ENCODE measurements around the gene SLC16A13.
"Not testable (repeated sequence)": the region's sequence is repeated elsewhere in the genome, so short reads cannot be mapped to it uniquely, and the experiment has no call there.

Gene SLC16A13

GRCh38 chr17:7050583-7050982 is 14.8 kb downstream of the SLC16A13 start:
- not testable (repeated sequence) for H3K9me3 ChIP-seq (ENCODE audit: control insufficient read depth, low read depth, low read length); H3K36me3 ChIP-seq (ENCODE audit: control insufficient read depth, low read depth, low read length); H3K9ac ChIP-seq (ENCODE audit: low read length); H3K4me1 ChIP-seq (ENCODE audit: control insufficient read depth, low read depth, low read length); H3K4me3 ChIP-seq (ENCODE audit: low read length); H3K27ac ChIP-seq (ENCODE audit: low read length)
- H3K27me3 ChIP-seq (ENCODE audit: control insufficient read depth, insufficient read depth, low read length) = peaks cover 12% of the 10 kb centered on the region

- no peak overlapping the region for H3K27ac ChIP-seq (ENCODE audit: low read length)
- H3K27me3 ChIP-seq (ENCODE audit: control insufficient read depth, insufficient read depth, low read length) = no peaks in the 10 kb centered on the region
- no peak overlapping the region for H3K4me3 ChIP-seq (ENCODE audit: low read length)
- no peaks in the 10 kb centered on the region for H3K4me1 ChIP-seq (ENCODE audit: control insufficient read depth, low read depth, low read length)
- H3K9ac ChIP-seq (ENCODE audit: low read length) = no peak overlapping the region
- H3K36me3 ChIP-seq (ENCODE audit: control insufficient read depth, low read depth, low read length) = no peaks in the 10 kb centered on the region
- no peaks in the 10 kb centered on the region for H3K9me3 ChIP-seq (ENCODE audit: control insufficient read depth, low read depth, low read length)
Measured at GRCh38 chr17:7056386-7056785, 20.6 kb downstream of the SLC16A13 start.

GRCh38 chr17:7058831-7059447 is 23.1 kb downstream of the SLC16A13 start:
- Histone ChIP-seq H3K27ac (ENCODE audit: low read length) (no peak overlapping the region), H3K9ac (ENCODE audit: low read length) (no peak overlapping the region), H3K4me3 (ENCODE audit: low read length) (no peak overlapping the region), H3K27me3 (ENCODE audit: control insufficient read depth, insufficient read depth, low read length) (no peaks in the 10 kb centered on the region), H3K36me3 (ENCODE audit: control insufficient read depth, low read depth, low read length) (no peaks in the 10 kb centered on the region), H3K4me1 (ENCODE audit: control insufficient read depth, low read depth, low read length) (no peaks in the 10 kb centered on the region), H3K9me3 (ENCODE audit: control insufficient read depth, low read depth, low read length) (no peaks in the 10 kb centered on the region)

GRCh38 chr17:7060165-7060891 is 24.5 kb downstream of the SLC16A13 start:
- Histone ChIP-seq H3K9me3 (ENCODE audit: control insufficient read depth, low read depth, low read length) (no peaks in the 10 kb centered on the region), H3K36me3 (ENCODE audit: control insufficient read depth, low read depth, low read length) (no peaks in the 10 kb centered on the region), H3K9ac (ENCODE audit: low read length) (no peak overlapping the region), H3K4me1 (ENCODE audit: control insufficient read depth, low read depth, low read length) (no peaks in the 10 kb centered on the region), H3K27me3 (ENCODE audit: control insufficient read depth, insufficient read depth, low read length) (no peaks in the 10 kb centered on the region), H3K4me3 (ENCODE audit: low read length) (no peak overlapping the region), H3K27ac (ENCODE audit: low read length) (no peak overlapping the region)

GRCh38 chr17:7063518-7064094 is 27.8 kb downstream of the SLC16A13 start:
- H3K27me3 ChIP-seq (ENCODE audit: control insufficient read depth, insufficient read depth, low read length) = no peaks in the 10 kb centered on the region
- H3K9ac ChIP-seq (ENCODE audit: low read length) = no peak overlapping the region
- no peaks in the 10 kb centered on the region for H3K36me3 ChIP-seq (ENCODE audit: control insufficient read depth, low read depth, low read length)
- H3K4me1 ChIP-seq (ENCODE audit: control insufficient read depth, low read depth, low read length) = no peaks in the 10 kb centered on the region
- H3K27ac ChIP-seq (ENCODE audit: low read length) = no peak overlapping the region
- H3K9me3 ChIP-seq (ENCODE audit: control insufficient read depth, low read depth, low read length) = no peaks in the 10 kb centered on the region
- no peak overlapping the region for H3K4me3 ChIP-seq (ENCODE audit: low read length)

GRCh38 chr17:7064261-7064660 is 28.4 kb downstream of the SLC16A13 start:
- Histone ChIP-seq H3K27ac (ENCODE audit: low read length) (no peak overlapping the region), H3K9ac (ENCODE audit: low read length) (no peak overlapping the region), H3K36me3 (ENCODE audit: control insufficient read depth, low read depth, low read length) (no peaks in the 10 kb centered on the region), H3K9me3 (ENCODE audit: control insufficient read depth, low read depth, low read length) (no peaks in the 10 kb centered on the region), H3K4me1 (ENCODE audit: control insufficient read depth, low read depth, low read length) (no peaks in the 10 kb centered on the region), H3K27me3 (ENCODE audit: control insufficient read depth, insufficient read depth, low read length) (no peaks in the 10 kb centered on the region), H3K4me3 (ENCODE audit: low read length) (no peak overlapping the region)

GRCh38 chr17:7067198-7067597 is 31.4 kb downstream of the SLC16A13 start:
- H3K27me3 ChIP-seq (ENCODE audit: control insufficient read depth, insufficient read depth, low read length) = no peaks in the 10 kb centered on the region
- H3K36me3 ChIP-seq (ENCODE audit: control insufficient read depth, low read depth, low read length) = no peaks in the 10 kb centered on the region
- H3K4me1 ChIP-seq (ENCODE audit: control insufficient read depth, low read depth, low read length) = no peaks in the 10 kb centered on the region
- no peak overlapping the region for H3K4me3 ChIP-seq (ENCODE audit: low read length)
- no peaks in the 10 kb centered on the region for H3K9me3 ChIP-seq (ENCODE audit: control insufficient read depth, low read depth, low read length)
- no peak overlapping the region for H3K27ac ChIP-seq (ENCODE audit: low read length)
- no peak overlapping the region for H3K9ac ChIP-seq (ENCODE audit: low read length)

GRCh38 chr17:7068268-7068667 is 32.5 kb downstream of the SLC16A13 start:
- H3K4me1 ChIP-seq (ENCODE audit: control insufficient read depth, low read depth, low read length) = no peaks in the 10 kb centered on the region
- no peak overlapping the region for H3K27ac ChIP-seq (ENCODE audit: low read length)
- no peak overlapping the region for H3K9ac ChIP-seq (ENCODE audit: low read length)
- no peaks in the 10 kb centered on the region for H3K9me3 ChIP-seq (ENCODE audit: control insufficient read depth, low read depth, low read length)
- no peak overlapping the region for H3K4me3 ChIP-seq (ENCODE audit: low read length)
- H3K27me3 ChIP-seq (ENCODE audit: control insufficient read depth, insufficient read depth, low read length) = no peaks in the 10 kb centered on the region
- no peaks in the 10 kb centered on the region for H3K36me3 ChIP-seq (ENCODE audit: control insufficient read depth, low read depth, low read length)

GRCh38 chr17:7070712-7071111 is 34.9 kb downstream of the SLC16A13 start:
- H3K4me3 ChIP-seq (ENCODE audit: low read length) = no peak overlapping the region
- no peaks in the 10 kb centered on the region for H3K27me3 ChIP-seq (ENCODE audit: control insufficient read depth, insufficient read depth, low read length)

GRCh38 chr17:7072406-7072805 is 36.6 kb downstream of the SLC16A13 start:
- no peaks in the 10 kb centered on the region for H3K36me3 ChIP-seq (ENCODE audit: control insufficient read depth, low read depth, low read length)
- H3K4me1 ChIP-seq (ENCODE audit: control insufficient read depth, low read depth, low read length) = no peaks in the 10 kb centered on the region
- H3K27me3 ChIP-seq (ENCODE audit: control insufficient read depth, insufficient read depth, low read length) = no peaks in the 10 kb centered on the region
- no peak overlapping the region for H3K27ac ChIP-seq (ENCODE audit: low read length)
- H3K4me3 ChIP-seq (ENCODE audit: low read length) = no peak overlapping the region
- H3K9me3 ChIP-seq (ENCODE audit: control insufficient read depth, low read depth, low read length) = no peaks in the 10 kb centered on the region
- no peak overlapping the region for H3K9ac ChIP-seq (ENCODE audit: low read length)

More at GRCh38 chr17:7070712-7071111, 34.9 kb downstream of the SLC16A13 start:
- Histone ChIP-seq H3K36me3 (ENCODE audit: control insufficient read depth, low read depth, low read length) (no peaks in the 10 kb centered on the region), H3K9me3 (ENCODE audit: control insufficient read depth, low read depth, low read length) (no peaks in the 10 kb centered on the region), H3K27ac (ENCODE audit: low read length) (no peak overlapping the region), H3K4me1 (ENCODE audit: control insufficient read depth, low read depth, low read length) (no peaks in the 10 kb centered on the region), H3K9ac (ENCODE audit: low read length) (no peak overlapping the region)

GRCh38 chr17:7074931-7075330 is 39.1 kb downstream of the SLC16A13 start:
- H3K4me1 ChIP-seq (ENCODE audit: control insufficient read depth, low read depth, low read length) = no peaks in the 10 kb centered on the region
- H3K27ac ChIP-seq (ENCODE audit: low read length) = no peak overlapping the region
- H3K4me3 ChIP-seq (ENCODE audit: low read length) = no peak overlapping the region
- H3K9ac ChIP-seq (ENCODE audit: low read length) = no peak overlapping the region
- no peaks in the 10 kb centered on the region for H3K27me3 ChIP-seq (ENCODE audit: control insufficient read depth, insufficient read depth, low read length)
- H3K9me3 ChIP-seq (ENCODE audit: control insufficient read depth, low read depth, low read length) = no peaks in the 10 kb centered on the region
- H3K36me3 ChIP-seq (ENCODE audit: control insufficient read depth, low read depth, low read length) = no peaks in the 10 kb centered on the region
